ENCODE data around the gene ACOX3.

ACOX3 gene

GRCh38 chr4:8470451-8471024 lies 30.0 kb upstream of the ACOX3 start:
- H3K4me3 ChIP-seq (ENCODE audit: low read length, poor library complexity, severe bottlenecking) = no peak overlapping the region
- H2AFZ ChIP-seq (ENCODE audit: low read length) = no peak overlapping the region
- H3F3A ChIP-seq (ENCODE audit: low read depth) = no peaks in the 10 kb centered on the region
- H3K9ac ChIP-seq (ENCODE audit: low read depth, low read length, poor library complexity, severe bottlenecking) = no peak overlapping the region
- H3K36me3 ChIP-seq (ENCODE audit: insufficient read depth, low read length) = peaks cover 29% of the 10 kb centered on the region; the same call in 1 of the 2 replicates
- H3K4me1 ChIP-seq (ENCODE audit: insufficient read depth, low read length, poor library complexity, severe bottlenecking) = no peaks in the 10 kb centered on the region
- H3K79me2 ChIP-seq (ENCODE audit: insufficient read depth, low read length) = no peaks in the 10 kb centered on the region
- H3K4me2 ChIP-seq (ENCODE audit: low read depth, low read length, poor library complexity, severe bottlenecking) = no peak overlapping the region
- no peaks in the 10 kb centered on the region for H3K9me2 ChIP-seq (replicated peaks; ENCODE audit: low read depth, low read length)
- H4K20me1 ChIP-seq (ENCODE audit: insufficient read depth, low read length, poor library complexity, severe bottlenecking) = no peaks in the 10 kb centered on the region
- TF ChIP-seq EZH2phosphoT487 (IDR thresholded peaks at IDR 0.05; ENCODE audit: borderline replicate concordance) (no peak), CTCF (conservative IDR thresholded peaks at IDR 0.05; ENCODE audit: low read length) (no peak)
- no peaks in the 10 kb centered on the region for H3K9me3 ChIP-seq (ENCODE audit: insufficient read depth, low read depth, low read length)
- H3K27me3 ChIP-seq (ENCODE audit: insufficient read depth, low read length, poor library complexity, severe bottlenecking) = no peaks in the 10 kb centered on the region

GRCh38 chr4:8469550-8469949 lies 29.0 kb upstream of the ACOX3 start:
- Histone ChIP-seq H3K9me2 (replicated peaks; ENCODE audit: low read depth, low read length) (no peaks in the 10 kb centered on the region), H4K20me1 (ENCODE audit: insufficient read depth, low read length, poor library complexity, severe bottlenecking) (no peaks in the 10 kb centered on the region), H3K27me3 (ENCODE audit: insufficient read depth, low read length, poor library complexity, severe bottlenecking) (no peaks in the 10 kb centered on the region), H3K4me3 (ENCODE audit: low read length, poor library complexity, severe bottlenecking) (no peak overlapping the region), H3K9ac (ENCODE audit: low read depth, low read length, poor library complexity, severe bottlenecking) (no peak overlapping the region), H3K4me1 (ENCODE audit: insufficient read depth, low read length, poor library complexity, severe bottlenecking) (no peaks in the 10 kb centered on the region), H2AFZ (ENCODE audit: low read length) (no peak overlapping the region), H3K36me3 (ENCODE audit: insufficient read depth, low read length) (peaks cover 33% of the 10 kb centered on the region; the same call in 1 of the 2 replicates), H3F3A (ENCODE audit: low read depth) (no peaks in the 10 kb centered on the region), H3K4me2 (ENCODE audit: low read depth, low read length, poor library complexity, severe bottlenecking) (no peak overlapping the region), H3K79me2 (ENCODE audit: insufficient read depth, low read length) (no peaks in the 10 kb centered on the region), H3K9me3 (ENCODE audit: insufficient read depth, low read depth, low read length) (no peaks in the 10 kb centered on the region)
- TF ChIP-seq CTCF (conservative IDR thresholded peaks at IDR 0.05; ENCODE audit: low read length) (no peak), EZH2phosphoT487 (IDR thresholded peaks at IDR 0.05; ENCODE audit: borderline replicate concordance) (no peak)

GRCh38 chr4:8468746-8469535 lies 28.4 kb upstream of the ACOX3 start:
- Histone ChIP-seq H3K79me2 (ENCODE audit: insufficient read depth, low read length) (no peaks in the 10 kb centered on the region), H4K20me1 (ENCODE audit: insufficient read depth, low read length, poor library complexity, severe bottlenecking) (no peaks in the 10 kb centered on the region), H2AFZ (ENCODE audit: low read length) (no peak overlapping the region), H3F3A (ENCODE audit: low read depth) (no peaks in the 10 kb centered on the region), H3K4me3 (ENCODE audit: low read length, poor library complexity, severe bottlenecking) (no peak overlapping the region), H3K27me3 (ENCODE audit: insufficient read depth, low read length, poor library complexity, severe bottlenecking) (no peaks in the 10 kb centered on the region), H3K36me3 (ENCODE audit: insufficient read depth, low read length) (peaks cover 33% of the 10 kb centered on the region; the same call in 1 of the 2 replicates), H3K9ac (ENCODE audit: low read depth, low read length, poor library complexity, severe bottlenecking) (no peak overlapping the region), H3K4me2 (ENCODE audit: low read depth, low read length, poor library complexity, severe bottlenecking) (no peak overlapping the region), H3K9me3 (ENCODE audit: insufficient read depth, low read depth, low read length) (no peaks in the 10 kb centered on the region), H3K4me1 (ENCODE audit: insufficient read depth, low read length, poor library complexity, severe bottlenecking) (no peaks in the 10 kb centered on the region), H3K9me2 (replicated peaks; ENCODE audit: low read depth, low read length) (no peaks in the 10 kb centered on the region)
- TF ChIP-seq CTCF (conservative IDR thresholded peaks at IDR 0.05; ENCODE audit: low read length) = peak; percentile 80
- TF ChIP-seq EZH2phosphoT487 (IDR thresholded peaks at IDR 0.05; ENCODE audit: borderline replicate concordance) = no peak
